Measurements from ENCODE around the gene ONECUT3. TPM values are rescaled to one million over a fixed set of nuclear protein-coding genes. Genes with fewer than 3 reads are reported as not detected.

Gene ONECUT3
- total RNA-seq, 4 donors from 2014 or later, result not detected

- 79 to 84% methylated on average over 4 of the region's 4 CpGs for WGBS, 2 donors
- DNase-seq (ENCODE audit: low spot score in 2 of 2), result no peak
- H3K4me3 ChIP-seq (ENCODE audit: low read depth, poor library complexity, severe bottlenecking), result no peak overlapping the region
- TF ChIP-seq CTCF (IDR thresholded peaks at IDR 0.05) (no peak), POLR2A (IDR thresholded peaks at IDR 0.05) (no peak)
- intact Hi-C loops (cut with DNase I; ENCODE audit: low total_unique reads), result no loop called here
These were observed 30.0 kb downstream of the ONECUT3 start for GRCh38 chr19:1783354-1783753.

- TF ChIP-seq CTCF (IDR thresholded peaks at IDR 0.05) (no peak), POLR2A (IDR thresholded peaks at IDR 0.05) (no peak)
- H3K4me3 ChIP-seq (ENCODE audit: low read depth, poor library complexity, severe bottlenecking), result no peak overlapping the region
- intact Hi-C loops (cut with DNase I; ENCODE audit: low total_unique reads), result no loop called here
- WGBS, 2 donors, result 76 to 83% methylated on average over 9 of the region's 9 CpGs
- DNase-seq (ENCODE audit: low spot score in 2 of 2), result no peak
These were observed 30.6 kb downstream of the ONECUT3 start for GRCh38 chr19:1783874-1784273.

- TF ChIP-seq CTCF (IDR thresholded peaks at IDR 0.05), result no peak
- no peak for TF ChIP-seq POLR2A (IDR thresholded peaks at IDR 0.05)
- WGBS, 2 donors, result 94 to 95% methylated on average over 19 of the region's 19 CpGs
- intact Hi-C loops (cut with DNase I; ENCODE audit: low total_unique reads), result no loop called here
- no peak for DNase-seq (ENCODE audit: low spot score in 2 of 2)
- no peak overlapping the region for H3K4me3 ChIP-seq (ENCODE audit: low read depth, poor library complexity, severe bottlenecking)
These were observed 32.0 kb downstream of the ONECUT3 start for GRCh38 chr19:1785310-1785709.

- DNase-seq (ENCODE audit: low spot score in 2 of 2), result no peak
- 71 to 77% methylated on average over 8 of the region's 8 CpGs for WGBS, 2 donors
- intact Hi-C loops (cut with DNase I; ENCODE audit: low total_unique reads), result no loop called here
- TF ChIP-seq CTCF (IDR thresholded peaks at IDR 0.05) (no peak), POLR2A (IDR thresholded peaks at IDR 0.05) (no peak)
- no peak overlapping the region for H3K4me3 ChIP-seq (ENCODE audit: low read depth, poor library complexity, severe bottlenecking)
These were observed 33.4 kb downstream of the ONECUT3 start for GRCh38 chr19:1786668-1787067.

- intact Hi-C loops (cut with DNase I; ENCODE audit: low total_unique reads), result no loop called here
- H3K4me3 ChIP-seq (ENCODE audit: low read depth, poor library complexity, severe bottlenecking), result no peak overlapping the region
- TF ChIP-seq CTCF (IDR thresholded peaks at IDR 0.05) (no peak), POLR2A (IDR thresholded peaks at IDR 0.05) (no peak)
- no peak for DNase-seq (ENCODE audit: low spot score in 2 of 2)
- WGBS, 2 donors, result 49 to 56% methylated on average over 8 of the region's 8 CpGs
These were observed 33.8 kb downstream of the ONECUT3 start for GRCh38 chr19:1787116-1787515.

GRCh38 chr19:1789261-1790041 lies 36.1 kb downstream of the ONECUT3 start:
- TF ChIP-seq POLR2A (IDR thresholded peaks at IDR 0.05) (no peak), CTCF (IDR thresholded peaks at IDR 0.05) (no peak)
- intact Hi-C loops (cut with DNase I; ENCODE audit: low total_unique reads), result no loop called here
- DNase-seq (ENCODE audit: low spot score in 2 of 2), result no peak
- H3K4me3 ChIP-seq (ENCODE audit: low read depth, poor library complexity, severe bottlenecking), result no peak overlapping the region
- WGBS, 2 donors, result 6 to 18% methylated on average over 23 to 41 of the region's 59 CpGs

All from lower leg skin (tissue), 4 donors.